B cell (primary cell): ENCODE data around the gene SNED1. TPM values are rescaled to one million over a fixed set of nuclear protein-coding genes. Genes with fewer than 3 reads are reported as not detected.

ENCODE experiments used
- ATAC-seq: fragments of 200-7000 bp; cut with Tn5 transposase; one replicate; pipeline ENCODE4 v1.10.0; 2021; ENCODE audit warnings: low read depth, mild to moderate bottlenecking, moderate number of reproducible peaks, moderate library complexity
- CTCF ChIA-PET: fragments of 350-600 bp; sonication (Branson Sonifier 250); formaldehyde crosslinking; loops from one replicate; lab custom pipeline; 2021; ENCODE audit warnings: antibody characterized with exemption, inconsistent platforms; lab: Charles Lee
- POLR2A ChIA-PET: fragments of 350-600 bp; sonication (Branson Sonifier 250); formaldehyde crosslinking; loops from one replicate; lab custom pipeline; 2021; ENCODE audit warnings: antibody characterized with exemption; lab: Charles Lee
- DNase-seq: peaks from one replicate; pipeline ENCODE4 v3.0.0; 2013
- H2AFZ ChIP-seq: 2 replicates; pipeline ENCODE4 v1.6.1; 2012; ENCODE audit warnings: mild to moderate bottlenecking, low read depth, low read length; ENCODE audit not compliant: insufficient read depth, poor library complexity, severe bottlenecking
- H3K27ac ChIP-seq, 2 donors: 1 replicate in 1 of 2; 2 replicates in 1 of 2; pipeline ENCODE4 v1.5.1; 2012 to 2013; ENCODE audit warnings: low read length in 2 of 2, mild to moderate bottlenecking in 2 of 2, moderate library complexity in 1 of 2
- H3K27me3 ChIP-seq, 4 experiments: fragments of 200-600 bp in 1 of 4; sonication (generic) in 1 of 4; replicated peaks in 1 of 4; 1 replicate in 2 of 4; 2 replicates in 2 of 4; pipeline versions ENCODE4 v1.6.1 to v1.7.0; 2013 to 2016; ENCODE audit warnings: low read length in 3 of 4, mild to moderate bottlenecking in 2 of 4, mixed read lengths in 1 of 4, moderate library complexity in 1 of 4; ENCODE audit not compliant: insufficient read depth in 4 of 4, control insufficient read depth in 3 of 4; ENCODE audit errors: control extremely low read depth in 1 of 4
- H3K36me3 ChIP-seq, 2 experiments: replicated peaks in 1 of 2; 1 replicate in 1 of 2; 2 replicates in 1 of 2; pipeline versions ENCODE4 v1.6.1 to v1.7.1; 2013; ENCODE audit warnings: low read length in 1 of 2; ENCODE audit not compliant: insufficient read depth in 2 of 2, control insufficient read depth in 1 of 2; ENCODE audit errors: control extremely low read depth in 1 of 2, extremely low read depth in 1 of 2
- H3K4me1 ChIP-seq, 2 donors: fragments of 200-600 bp in 1 of 2; sonication (generic) in 1 of 2; 1 replicate in 1 of 2; 2 replicates in 1 of 2; pipeline versions ENCODE4 v1.5.1 to v1.6.1; 2013 to 2017; ENCODE audit warnings: low read length in 2 of 2; ENCODE audit not compliant: control insufficient read depth in 2 of 2, insufficient read depth in 2 of 2
- H3K4me2 ChIP-seq: replicated peaks from 2 replicates; pipeline ENCODE3; 2012; ENCODE audit warnings: mild to moderate bottlenecking, low read depth, low read length; ENCODE audit not compliant: poor library complexity, severe bottlenecking
- H3K4me3 ChIP-seq, 5 experiments: fragments of 200-600 bp in 1 of 5; sonication (generic) in 1 of 5; 1 replicate in 3 of 5; 2 replicates in 2 of 5; pipeline versions ENCODE4 v1.5.1 to v1.7.0; 2011 to 2016; ENCODE audit warnings: low read length in 4 of 5, mild to moderate bottlenecking in 4 of 5, low read depth in 2 of 5, control low read depth in 1 of 5, moderate library complexity in 1 of 5; ENCODE audit not compliant: insufficient read depth in 1 of 5; ENCODE audit errors: control extremely low read depth in 1 of 5, extremely low read depth in 1 of 5
- H3K79me2 ChIP-seq: fragments of 200-600 bp; sonication (generic); one replicate; pipeline ENCODE4 v1.6.0; 2016; ENCODE audit warnings: low read length; ENCODE audit not compliant: control insufficient read depth, insufficient read depth
- H3K9ac ChIP-seq: fragments of 200-600 bp; sonication (generic); 2 replicates; pipeline ENCODE4 v1.6.1; 2017; ENCODE audit warnings: mild to moderate bottlenecking, low read length, moderate library complexity
- H3K9me3 ChIP-seq, 3 donors: one replicate each; pipeline versions ENCODE4 v1.6.1 to v1.7.1; 2013; ENCODE audit warnings: low read length in 2 of 3; ENCODE audit not compliant: control insufficient read depth in 2 of 3, insufficient read depth in 1 of 3; ENCODE audit errors: control extremely low read depth in 1 of 3
- H4K20me1 ChIP-seq: 2 replicates; pipeline ENCODE4 v1.6.0; 2012; ENCODE audit warnings: mild to moderate bottlenecking, low read length; ENCODE audit not compliant: insufficient read depth, control insufficient read depth, poor library complexity, severe bottlenecking
- H3K27ac Mint-ChIP-seq: one replicate; pipeline ENCODE4 v1.8.0; 2021; ENCODE audit warnings: mixed read lengths
- H3K27me3 Mint-ChIP-seq: one replicate; pipeline ENCODE4 v1.8.0; 2021; ENCODE audit warnings: mixed read lengths
- H3K4me1 Mint-ChIP-seq: one replicate; pipeline ENCODE4 v1.8.0; 2021; ENCODE audit warnings: mixed read lengths
- H3K4me3 Mint-ChIP-seq: one replicate; pipeline ENCODE4 v1.8.0; 2021; ENCODE audit warnings: mixed read lengths
- H3K9me3 Mint-ChIP-seq: one replicate; pipeline ENCODE4 v1.8.0; 2022; ENCODE audit warnings: mixed read lengths; ENCODE audit not compliant: insufficient read depth
- CTCF ChIP-seq: fragments of 200-600 bp; IDR thresholded peaks from one replicate; pipeline ENCODE4 v1.8.0; 2022; ENCODE audit warnings: antibody characterized with exemption, mild to moderate bottlenecking
- EZH2 ChIP-seq: IDR thresholded peaks from 2 replicates; pipeline ENCODE4 v1.6.1; 2012; ENCODE audit warnings: borderline replicate concordance, low read depth, mild to moderate bottlenecking, moderate library complexity, low read length; ENCODE audit not compliant: insufficient read depth, poor library complexity, severe bottlenecking
- WGBS: methylation state at CpG from one replicate; pipeline ENCODE4 v1.1.5; 2013; ENCODE audit warnings: missing lambda C conversion rate; ENCODE audit not compliant: insufficient coverage; 5-methylcytosine and 5-hydroxymethylcytosine counted together
- intact Hi-C: fragments of 100-400 bp; cut with micrococcal nuclease; formaldehyde crosslinking; loops from one replicate; pipeline ENCODE4 v1.10.0; 2022
- polyA plus RNA-seq: library from polyadenylated mRNA; depleted of rRNA; stranded (reverse); fragments of >200 nt; gene quantifications from 2 replicates; pipeline ENCODE4 v1.2.3, GENCODE V29; 2012
- total RNA-seq, 2 donors: library from RNA; stranded (reverse); fragments of 120-200 nt in 1 of 2; gene quantifications; 1 replicate in 1 of 2; 2 replicates in 1 of 2; pipeline versions ENCODE4 v1.2.3 to v1.2.4, GENCODE V29; 2013 to 2022

Gene SNED1
- total and polyA plus RNA-seq, 2 donors (not counting 1 experiment from before 2014, with no cell fraction given), result 25.5 to 336 TPM

- ChIA-PET POLR2A (no interaction called here), CTCF (interaction anchor here (1.5 kb wide), 1 partner anchor 58 kb away, joined by 3 read pairs; no protein-coding TSS in a partner anchor)
- 91% methylated on average over 8 of the region's 8 CpGs for WGBS
- TF ChIP-seq CTCF (no peak), EZH2 (no peak)
- Histone ChIP-seq H3K27me3 (no peaks in the 10 kb centered on the region), H3K27ac (no peak overlapping the region), H2AFZ (no peak overlapping the region), H3K9ac (no peak overlapping the region), H4K20me1 (no peaks in the 10 kb centered on the region), H3K4me2 (no peak overlapping the region), H3K4me3 (no peak overlapping the region), H3K4me1 (no peaks in the 10 kb centered on the region), H3K36me3 (peaks cover 0 to 18% of the 10 kb centered on the region in 2 experiments), H3K79me2 (peaks cover 1% of the 10 kb centered on the region), H3K9me3 (no peaks in the 10 kb centered on the region)
- no peak for DNase-seq
- Mint-ChIP-seq H3K27ac (no peak overlapping the region), H3K4me3 (no peak overlapping the region), H3K4me1 (peaks cover 8% of the 10 kb centered on the region), H3K9me3 (no peaks in the 10 kb centered on the region), H3K27me3 (no peaks in the 10 kb centered on the region)
- intact Hi-C loops, result no loop called here
- no peak for ATAC-seq
Observed at GRCh38 chr2:241136191-241136590, 137.8 kb downstream of the SNED1 start.

- no peaks in the 10 kb centered on the region for H3K4me1 ChIP-seq
- no peaks in the 10 kb centered on the region for H3K27me3 Mint-ChIP-seq
- no peak overlapping the region for H3K9ac ChIP-seq
- H3K9me3 ChIP-seq, result no peaks in the 10 kb centered on the region
- no peak overlapping the region for H2AFZ ChIP-seq
- no peak overlapping the region for H3K27ac Mint-ChIP-seq
- WGBS, result 96% methylated on average over 22 of the region's 25 CpGs
- H3K4me3 ChIP-seq, result no peak overlapping the region
- TF ChIP-seq EZH2 (no peak), CTCF (no peak)
- no peak overlapping the region for H3K4me3 Mint-ChIP-seq
- peaks cover 8% of the 10 kb centered on the region for H3K4me1 Mint-ChIP-seq
- H4K20me1 ChIP-seq, result no peaks in the 10 kb centered on the region
- H3K4me2 ChIP-seq, result no peak overlapping the region
- no peaks in the 10 kb centered on the region for H3K9me3 Mint-ChIP-seq
- peaks cover 7% of the 10 kb centered on the region for H3K79me2 ChIP-seq
- POLR2A ChIA-PET, result interaction anchor here (0.6 kb wide), 1 partner anchor 703 kb away, joined by 3 read pairs; no protein-coding TSS in a partner anchor
- CTCF ChIA-PET, result interaction anchor here (1.5 kb wide), 1 partner anchor 58 kb away, joined by 3 read pairs; no protein-coding TSS in a partner anchor
- H3K27me3 ChIP-seq, result no peaks in the 10 kb centered on the region
- H3K36me3 ChIP-seq, result peaks cover 0 to 22% of the 10 kb centered on the region in 2 experiments
- ATAC-seq, result no peak
- H3K27ac ChIP-seq, result no peak overlapping the region
- DNase-seq, result no peak
- intact Hi-C loops, result no loop called here
Observed at GRCh38 chr2:241136661-241137260, 138.3 kb downstream of the SNED1 start.
